LoVo (cell line): Measurements from ENCODE around the gene TLX3.

Experiments
- DNase-seq: peaks from one replicate; pipeline ENCODE4 v3.0.0-alpha.2; 2016; ENCODE audit warnings: low spot score

TLX3 gene

GRCh38 chr5:171306166-171306565 lies 2.9 kb upstream of the TLX3 start:
- DNase-seq, result no peak

- no peak for DNase-seq
These were observed 2.1 kb upstream of the TLX3 start for GRCh38 chr5:171306781-171307591.

DNA sequence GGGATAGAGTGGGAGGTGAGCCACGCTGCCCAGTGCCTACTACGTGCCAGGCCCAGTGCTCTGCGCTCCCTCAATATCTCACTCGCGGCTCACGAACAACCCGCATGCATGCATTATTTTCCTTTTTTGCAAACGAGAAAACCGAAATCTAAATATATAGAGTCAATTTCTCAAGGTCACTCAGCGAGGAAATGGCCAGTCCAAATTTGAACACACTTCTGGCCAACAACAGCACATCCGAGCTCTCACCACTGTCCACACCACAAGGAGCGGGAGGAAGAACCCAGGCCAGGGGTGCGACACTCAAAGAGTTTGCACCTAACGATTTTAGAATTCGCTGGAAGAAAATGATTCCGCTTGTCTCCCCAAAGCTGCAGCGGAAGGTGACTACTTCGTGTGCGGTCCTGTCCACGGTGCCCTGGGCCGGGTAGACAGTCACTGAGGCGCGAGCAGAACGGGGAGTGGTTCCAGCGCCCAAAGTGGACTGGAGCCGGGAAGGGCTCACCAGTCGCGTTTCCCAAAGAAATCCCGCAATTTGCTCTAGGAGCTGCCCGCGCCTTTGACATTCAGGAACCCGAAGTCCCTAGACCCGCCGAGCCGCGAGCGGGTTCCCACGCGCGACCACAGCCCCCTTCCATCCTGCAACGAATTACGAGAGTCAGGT lies 1.1 kb upstream of the TLX3 start:
- DNase-seq, result no peak

GRCh38 chr5:171309276-171310211 lies 496 bp downstream of the TLX3 start:
- no peak for DNase-seq

GRCh38 chr5:171310212-171310818 lies 1.3 kb downstream of the TLX3 start:
- DNase-seq, result no peak

- DNase-seq, result no peak
These were observed 1.8 kb downstream of the TLX3 start for GRCh38 chr5:171310819-171311321.

- no peak for DNase-seq
These were observed 2.5 kb downstream of the TLX3 start for GRCh38 chr5:171311322-171312077.

GRCh38 chr5:171312129-171312974 lies 3.3 kb downstream of the TLX3 start:
- no peak for DNase-seq

- no peak for DNase-seq
These were observed 4.6 kb downstream of the TLX3 start for GRCh38 chr5:171313481-171314206.

DNA sequence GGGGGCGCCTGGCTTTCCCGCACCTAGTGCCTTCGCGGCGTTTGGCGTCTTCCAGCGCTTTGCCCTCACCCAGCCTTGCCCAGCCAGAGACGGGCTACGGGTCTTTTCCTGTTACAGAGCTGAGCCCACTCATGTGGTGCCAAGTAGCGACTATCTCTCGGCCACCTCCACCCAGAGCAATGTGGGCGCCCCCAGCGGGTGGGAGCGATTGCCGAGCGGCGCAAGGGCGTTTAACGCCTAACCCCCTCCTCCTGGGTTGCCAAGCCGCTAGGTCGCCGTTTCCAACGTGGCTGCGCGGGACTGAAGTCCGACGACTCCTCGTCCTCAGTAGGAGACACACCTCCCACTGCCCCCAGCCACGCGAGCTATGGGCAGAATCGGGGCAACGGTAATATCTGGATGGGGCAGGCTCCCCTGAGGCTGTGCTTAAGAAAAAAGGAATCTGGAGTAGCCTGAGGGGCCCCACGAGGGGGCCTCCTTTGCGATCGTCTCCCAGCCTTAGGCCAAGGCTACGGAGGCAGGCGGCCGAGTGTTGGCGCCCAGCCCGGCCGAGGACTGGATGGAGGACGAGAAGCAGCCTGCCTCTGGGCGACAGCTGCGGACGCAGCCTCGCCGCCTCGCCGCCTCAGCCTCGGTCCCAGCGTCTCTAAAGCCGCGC lies 5.8 kb downstream of the TLX3 start:
- DNase-seq, result no peak

DNA sequence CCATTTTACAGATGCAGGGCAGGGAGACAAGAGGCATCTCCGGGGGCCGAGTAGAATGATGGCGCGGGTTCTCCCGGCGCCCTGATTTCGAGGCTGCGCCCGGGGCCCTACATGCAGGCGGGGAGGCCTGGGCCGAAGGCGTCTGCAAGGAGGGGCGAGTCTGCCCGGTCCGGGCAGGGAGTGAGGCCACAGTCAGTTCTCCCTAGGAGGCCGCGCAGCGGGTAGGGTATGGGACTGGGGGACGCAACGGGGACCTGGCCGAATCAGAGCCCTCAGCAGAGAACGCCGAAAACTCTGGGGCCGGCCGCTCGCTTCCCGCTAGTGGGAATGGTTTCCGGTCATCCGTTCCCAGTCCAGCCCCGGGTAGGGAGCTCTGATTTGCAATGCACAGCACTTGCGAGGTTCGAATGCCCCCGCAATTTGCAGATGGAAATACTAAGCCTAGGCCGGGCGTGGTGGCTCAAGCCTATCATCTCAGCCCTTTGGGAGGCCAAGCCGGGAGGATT lies 6.4 kb downstream of the TLX3 start:
- no peak for DNase-seq

DNA sequence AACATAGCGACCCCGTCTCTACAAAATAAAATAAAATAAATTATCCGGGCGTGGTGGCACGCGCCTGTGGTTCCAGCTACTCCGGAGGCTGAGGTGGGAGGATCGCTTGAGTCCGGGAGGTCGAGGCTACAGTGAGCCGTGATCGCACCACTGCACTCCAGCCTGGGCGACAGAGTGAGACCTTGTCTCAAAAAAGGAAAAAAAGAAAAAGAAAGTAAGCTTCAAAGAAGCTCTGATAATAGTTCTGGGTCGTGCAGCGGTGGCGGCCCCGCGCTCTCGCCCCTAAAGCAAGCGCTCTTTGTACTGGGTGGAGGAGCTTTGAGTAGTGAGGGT lies 6.8 kb downstream of the TLX3 start:
- DNase-seq, result no peak

DNA sequence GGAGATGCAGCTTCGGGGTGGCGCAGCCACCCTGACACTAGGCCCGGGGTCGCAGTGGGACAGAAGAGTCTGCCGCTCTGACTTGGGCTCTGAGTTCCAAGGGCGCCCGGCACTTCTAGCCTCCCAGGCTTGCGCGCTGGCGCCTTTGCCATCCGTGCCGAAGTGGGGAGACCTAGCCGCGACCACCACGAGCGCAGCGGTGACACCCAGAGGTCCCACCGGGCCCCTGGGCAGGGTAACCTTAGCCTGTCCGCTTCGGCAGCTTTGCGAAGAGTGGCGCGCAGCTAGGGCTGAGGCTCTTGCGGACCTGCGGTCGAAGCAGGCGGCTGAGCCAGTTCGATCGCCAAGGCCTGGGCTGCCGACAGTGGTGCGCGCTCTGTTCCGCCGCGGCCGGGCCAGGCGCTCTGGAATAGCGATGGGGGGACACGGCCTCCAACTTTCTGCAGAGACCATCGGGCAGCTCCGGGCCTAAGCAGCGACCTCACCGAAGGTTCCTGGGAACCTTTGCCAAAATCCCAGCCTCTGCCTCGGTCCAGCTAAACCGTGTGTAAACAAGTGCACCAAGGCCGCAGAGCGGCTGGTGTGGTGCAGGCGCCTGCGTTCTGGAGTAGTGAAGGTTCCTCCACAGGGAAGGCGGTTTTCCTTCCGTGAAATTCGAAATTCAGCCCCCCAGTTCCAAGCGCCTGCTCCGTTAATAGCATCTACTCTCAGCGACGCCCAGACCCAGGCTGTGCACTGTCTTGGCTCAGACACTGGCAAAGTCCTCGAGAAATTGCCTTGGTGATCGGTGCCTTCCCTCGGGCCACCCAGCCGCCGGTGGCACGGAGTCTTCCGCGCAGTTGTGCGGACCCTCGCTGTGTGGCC lies 7.4 kb downstream of the TLX3 start:
- DNase-seq, result no peak

- DNase-seq, result no peak
These were observed 8.2 kb downstream of the TLX3 start for GRCh38 chr5:171317230-171317629.

DNA sequence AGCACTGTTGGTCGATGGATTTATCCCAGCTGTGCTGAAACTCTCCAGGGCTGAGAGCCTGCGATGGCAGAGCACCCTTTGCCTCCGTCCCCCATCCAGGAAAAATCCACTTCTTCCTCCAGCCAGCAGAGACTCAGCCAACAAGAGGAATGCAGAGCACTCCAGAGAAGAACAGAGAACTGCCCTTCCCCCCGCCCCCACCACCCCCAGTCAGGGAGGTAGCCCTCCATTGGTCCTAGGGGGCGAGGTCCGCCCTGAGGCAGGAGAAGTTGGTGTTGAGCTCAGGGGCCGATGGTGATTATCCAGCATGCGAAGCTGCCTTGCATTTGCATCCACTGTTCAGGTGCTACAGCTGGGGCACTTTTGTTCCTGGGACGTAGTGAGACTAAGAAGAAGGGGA lies 9.0 kb downstream of the TLX3 start:
- no peak for DNase-seq

DNA sequence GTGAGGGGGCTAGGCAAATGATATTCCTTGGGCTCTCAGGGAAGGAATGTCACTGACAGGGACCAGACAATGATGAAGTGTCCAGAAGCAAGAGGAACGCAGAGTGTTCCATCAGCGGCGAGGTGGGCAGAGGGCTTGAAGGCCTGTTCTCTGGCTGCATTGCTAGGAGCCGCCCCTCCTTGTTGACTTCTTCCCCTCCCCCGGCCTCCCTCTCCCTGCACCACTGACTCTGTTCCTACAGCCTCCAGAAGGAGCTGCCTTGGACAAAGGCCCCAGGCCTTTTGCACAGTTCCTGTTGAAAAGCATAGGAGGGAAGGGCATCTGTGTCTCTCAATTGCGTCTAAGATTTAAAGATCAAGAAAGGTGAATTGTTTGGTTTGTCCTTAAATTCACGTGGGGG lies 12.4 kb downstream of the TLX3 start:
- no peak for DNase-seq

DNA sequence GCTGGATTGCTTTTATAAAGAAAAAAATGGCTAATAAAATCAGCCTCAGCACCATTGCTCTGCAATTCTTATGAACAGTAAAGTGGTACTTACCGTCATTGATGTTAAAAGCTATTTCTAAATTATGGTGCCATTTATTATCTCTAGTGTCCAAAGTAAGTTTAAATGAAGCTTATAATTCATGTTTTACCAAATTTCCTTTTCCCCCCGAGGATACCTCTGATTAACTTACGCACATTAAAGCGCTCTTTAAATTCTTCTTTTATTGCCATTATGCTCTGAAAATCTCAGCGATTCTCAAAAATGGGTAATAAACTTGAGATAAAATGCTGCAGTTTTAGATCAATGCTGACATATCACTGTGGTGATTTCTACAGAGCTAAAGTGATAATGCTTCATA lies 13.5 kb downstream of the TLX3 start:
- DNase-seq, result no peak

DNA sequence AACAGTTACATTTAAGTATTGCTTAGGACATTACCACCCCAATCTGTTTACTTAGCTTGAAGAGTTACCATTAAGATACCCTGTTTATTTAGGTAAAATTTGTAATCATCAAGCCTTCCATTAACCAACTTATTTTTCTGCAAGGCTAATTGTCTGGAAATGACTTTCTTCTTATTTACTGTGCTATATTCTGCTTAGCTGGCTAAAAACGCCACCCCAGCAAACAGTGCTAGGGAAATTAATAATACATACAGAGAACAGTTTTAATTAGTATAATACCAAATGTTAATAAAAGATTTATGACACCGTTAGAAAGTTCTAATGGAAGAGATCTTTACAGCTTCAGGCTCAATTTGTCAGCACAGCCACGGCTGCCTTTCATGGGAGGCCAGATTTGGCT lies 14.0 kb downstream of the TLX3 start:
- DNase-seq, result no peak
